H9 (cell line): ENCODE results near the gene RAB40AL. TPM values are rescaled to one million over a fixed set of nuclear protein-coding genes. Genes with fewer than 3 reads are reported as not detected.

Source experiments
- DNase-seq: peaks from one replicate; pipeline ENCODE4 v3.0.0-alpha.2; 2017
- H2AFZ ChIP-seq: one replicate; pipeline ENCODE4 v1.6.1; 2013; ENCODE audit warnings: mild to moderate bottlenecking, low read length, control low read depth, moderate library complexity
- H2AK5ac ChIP-seq: 2 replicates; pipeline ENCODE4 v1.6.1; 2013; ENCODE audit warnings: low read length, control low read depth, mixed read lengths; ENCODE audit not compliant: insufficient read length
- H2BK120ac ChIP-seq: one replicate; pipeline ENCODE4 v1.6.1; 2013; ENCODE audit warnings: low read depth, mild to moderate bottlenecking, low read length, control low read depth, inconsistent platforms; ENCODE audit not compliant: poor library complexity, severe bottlenecking
- H2BK12ac ChIP-seq: 2 replicates; pipeline ENCODE4 v1.6.1; 2013; ENCODE audit warnings: low read length, control low read depth, mixed read lengths, low read depth; ENCODE audit not compliant: insufficient read length
- H2BK15ac ChIP-seq: 2 replicates; pipeline ENCODE4 v1.6.1; 2013; ENCODE audit warnings: low read depth, low read length, control low read depth
- H2BK20ac ChIP-seq: one replicate; pipeline ENCODE4 v1.6.1; 2013; ENCODE audit warnings: low read depth, mild to moderate bottlenecking, low read length, control low read depth, inconsistent platforms; ENCODE audit not compliant: poor library complexity, severe bottlenecking
- H2BK5ac ChIP-seq: 2 replicates; pipeline ENCODE4 v1.6.1; 2013; ENCODE audit warnings: low read length, control low read depth, mixed read lengths; ENCODE audit not compliant: insufficient read length
- H3K14ac ChIP-seq: 2 replicates; pipeline ENCODE4 v1.6.1; 2013; ENCODE audit warnings: low read length, control low read depth; ENCODE audit not compliant: insufficient read depth
- H3K18ac ChIP-seq: 2 replicates; pipeline ENCODE4 v1.6.1; 2013; ENCODE audit warnings: low read depth, mild to moderate bottlenecking, mixed read lengths, low read length, control low read depth; ENCODE audit not compliant: insufficient read length
- H3K23ac ChIP-seq: 2 replicates; pipeline ENCODE4 v1.6.1; 2013; ENCODE audit warnings: low read length, control low read depth, mixed read lengths, low read depth; ENCODE audit not compliant: insufficient read length
- H3K23me2 ChIP-seq: 2 replicates; pipeline ENCODE4 v1.6.1; 2013; ENCODE audit warnings: low read depth, mild to moderate bottlenecking, mixed read lengths, low read length, control low read depth; ENCODE audit not compliant: insufficient read length, poor library complexity, severe bottlenecking
- H3K27ac ChIP-seq: 2 replicates; pipeline ENCODE4 v1.5.1; 2013; ENCODE audit warnings: low read length, control low read depth, mixed read lengths, low read depth; ENCODE audit not compliant: insufficient read length
- H3K27me3 ChIP-seq: 2 replicates; pipeline ENCODE4 v1.6.1; 2013; ENCODE audit warnings: low read length, control low read depth, inconsistent platforms; ENCODE audit not compliant: insufficient read depth
- H3K4ac ChIP-seq: 2 replicates; pipeline ENCODE4 v1.6.1; 2013; ENCODE audit warnings: low read depth, mild to moderate bottlenecking, control low read depth, inconsistent platforms, low read length, moderate library complexity
- H3K4me1 ChIP-seq: 2 replicates; pipeline ENCODE4 v1.6.1; 2013; ENCODE audit warnings: low read length, control low read depth, inconsistent platforms; ENCODE audit not compliant: insufficient read depth
- H3K4me2 ChIP-seq: 2 replicates; pipeline ENCODE4 v1.6.1; 2013; ENCODE audit warnings: low read length, control low read depth, mixed read lengths; ENCODE audit not compliant: insufficient read length, insufficient read depth
- H3K56ac ChIP-seq: 2 replicates; pipeline ENCODE4 v1.6.1; 2013; ENCODE audit warnings: low read depth, mild to moderate bottlenecking, mixed read lengths, low read length, control low read depth; ENCODE audit not compliant: insufficient read length
- H3K79me1 ChIP-seq: 2 replicates; pipeline ENCODE4 v1.6.1; 2013; ENCODE audit warnings: low read depth, mild to moderate bottlenecking, moderate library complexity, low read length, control low read depth, inconsistent platforms; ENCODE audit not compliant: insufficient read depth, poor library complexity, severe bottlenecking
- H3K79me2 ChIP-seq: 2 replicates; pipeline ENCODE4 v1.6.1; 2013; ENCODE audit warnings: low read length, control low read depth, inconsistent platforms; ENCODE audit not compliant: insufficient read depth
- H3K9ac ChIP-seq: 2 replicates; pipeline ENCODE4 v1.6.1; 2013; ENCODE audit warnings: low read length, control low read depth, mixed read lengths; ENCODE audit not compliant: insufficient read length; ENCODE audit errors: extremely low read depth
- H3K9me3 ChIP-seq: one replicate; pipeline ENCODE4 v1.6.1; 2013; ENCODE audit warnings: low read depth, low read length, inconsistent platforms; ENCODE audit not compliant: control insufficient read depth
- H3T11ph ChIP-seq: one replicate; pipeline ENCODE4 v1.6.1; 2013; ENCODE audit warnings: mild to moderate bottlenecking, low read length, control low read depth, inconsistent platforms
- H4K20me1 ChIP-seq: one replicate; pipeline ENCODE4 v1.6.1; 2013; ENCODE audit not compliant: control insufficient read depth, insufficient read length, insufficient read depth
- H4K5ac ChIP-seq: 2 replicates; pipeline ENCODE4 v1.6.1; 2013; ENCODE audit warnings: low read depth, mild to moderate bottlenecking, mixed read lengths, low read length, control low read depth; ENCODE audit not compliant: insufficient read length
- H4K8ac ChIP-seq: replicated peaks from 2 replicates; pipeline ENCODE4 v1.6.1; 2013; ENCODE audit warnings: low read length, control low read depth, mixed read lengths, low read depth; ENCODE audit not compliant: insufficient read length
- H4K91ac ChIP-seq: 2 replicates; pipeline ENCODE4 v1.6.1; 2013; ENCODE audit warnings: low read depth, mild to moderate bottlenecking, moderate library complexity, mixed read lengths, low read length, control low read depth; ENCODE audit not compliant: insufficient read length
- H3K27ac Mint-ChIP-seq, 3 experiments: 2 replicates in 2 of 3; 3 replicates in 1 of 3; pipeline ENCODE4 v1.8.0; 2020 to 2021; ENCODE audit warnings: mixed read lengths in 3 of 3, mild to moderate bottlenecking in 1 of 3, moderate library complexity in 1 of 3
- H3K27me3 Mint-ChIP-seq: 2 replicates; pipeline ENCODE4 v1.8.0; 2021; ENCODE audit warnings: low read depth, mild to moderate bottlenecking, moderate library complexity, mixed read lengths
- H3K36me3 Mint-ChIP-seq, 3 experiments: 2 replicates in 2 of 3; 3 replicates in 1 of 3; pipeline ENCODE4 v1.8.0; 2020 to 2021; ENCODE audit warnings: low read depth in 3 of 3, mixed read lengths in 3 of 3; ENCODE audit not compliant: insufficient read depth in 1 of 3
- H3K4me1 Mint-ChIP-seq, 2 experiments: 2 replicates each; pipeline ENCODE4 v1.8.0; 2020; ENCODE audit warnings: mixed read lengths in 2 of 2
- H3K4me3 Mint-ChIP-seq, 2 experiments: 2 replicates in 1 of 2; 3 replicates in 1 of 2; pipeline ENCODE4 v1.8.0; 2020 to 2021; ENCODE audit warnings: mild to moderate bottlenecking in 2 of 2, mixed read lengths in 2 of 2, moderate library complexity in 1 of 2
- H3K9me3 Mint-ChIP-seq, 2 experiments: 2 replicates in 1 of 2; 3 replicates in 1 of 2; pipeline ENCODE4 v1.8.0; 2020; ENCODE audit warnings: mild to moderate bottlenecking in 2 of 2, mixed read lengths in 2 of 2, moderate library complexity in 1 of 2
- CTCF ChIP-seq: fragments of 200-600 bp; sonication (generic); conservative IDR thresholded peaks from 3 replicates; pipeline ENCODE4 v1.8.0; 2021; ENCODE audit warnings: antibody characterized with exemption, mild to moderate bottlenecking
- WGBS: extraction: QIAGEN DNeasy Blood & Tissue Kit; methylation state at CpG from one replicate; pipeline ENCODE4 v1.1.7; 2013; ENCODE audit warnings: missing lambda C conversion rate, low lambda C conversion rate, mixed read lengths; ENCODE audit not compliant: insufficient read length; ENCODE audit errors: extremely low coverage; 5-methylcytosine and 5-hydroxymethylcytosine counted together
- total RNA-seq: library from RNA; stranded (reverse); gene quantifications from 2 replicates; pipeline ENCODE4 v1.2.1, GENCODE V29; 2021

RAB40AL gene
- total RNA-seq, 1 experiment from 2014 or later = not detected

- Histone ChIP-seq H3K14ac (no peak overlapping the region), H4K91ac (no peak overlapping the region), H3K9me3 (peaks cover 19% of the 10 kb centered on the region), H3T11ph (no peak overlapping the region), H3K56ac (no peak overlapping the region), H3K23me2 (no peaks in the 10 kb centered on the region), H3K27ac (no peak overlapping the region), H3K4me1 (no peaks in the 10 kb centered on the region; the same call in 1 of the 2 replicates), H2BK15ac (no peak overlapping the region), H3K79me2 (no peaks in the 10 kb centered on the region), H3K18ac (no peak overlapping the region), H3K23ac (no peak overlapping the region), H4K8ac (no peak overlapping the region), H2BK5ac (no peak overlapping the region), H2BK12ac (no peak overlapping the region), H3K9ac (no peak overlapping the region), H2AK5ac (no peak overlapping the region), H3K27me3 (no peaks in the 10 kb centered on the region), H2BK20ac (no peak overlapping the region), H4K20me1 (no peaks in the 10 kb centered on the region), H3K79me1 (no peaks in the 10 kb centered on the region), H2AFZ (no peak overlapping the region), H4K5ac (no peak overlapping the region), H3K4me2 (no peak overlapping the region), H3K4ac (no peak overlapping the region), H2BK120ac (no peak overlapping the region)
- Mint-ChIP-seq H3K27me3 (no peaks in the 10 kb centered on the region), H3K4me1 (peaks cover 0 to 4% of the 10 kb centered on the region in 2 experiments; a peak in 2 of 4 replicates), H3K27ac (no peak overlapping the region), H3K36me3 (peaks cover 0 to 2% (median 0%) of the 10 kb centered on the region in 3 experiments; a peak in 1 of 7 replicates), H3K9me3 (peaks cover 52 to 56% of the 10 kb centered on the region in 2 experiments), H3K4me3 (no peak overlapping the region)
- no CpG with 5 or more reads among the region's 3 CpGs for WGBS
- DNase-seq = no peak
- TF ChIP-seq CTCF = peak; percentile 70
These were observed 2.4 kb upstream of the RAB40AL start for GRCh38 chrX:102934624-102935023.
